OCI-LY7 (cell line): Measurements from ENCODE around the gene CCDC88B. TPM values are rescaled to one million over a fixed set of nuclear protein-coding genes. Genes with fewer than 3 reads are reported as not detected.

Source experiments
- BruUV-seq: library from RNA; stranded (reverse); fragments of 400-500 nt; replicated peaks from 2 replicates; lab custom pipeline; 2021; lab: Mats Ljungman, UMichigan
- CTCF ChIA-PET: fragments of 300-600 bp; sonication (Branson Sonifier 250); formaldehyde crosslinking; loops from one replicate; lab custom pipeline; 2022; ENCODE audit warnings: antibody characterized with exemption; ENCODE audit not compliant: unreplicated experiment; lab: Charles Lee
- POLR2A ChIA-PET: fragments of 300-600 bp; sonication (Branson Sonifier 250); formaldehyde crosslinking; loops from one replicate; lab custom pipeline; 2022; ENCODE audit warnings: antibody characterized with exemption; lab: Charles Lee
- DNase-seq: peaks from one replicate; pipeline ENCODE4 v3.0.0-alpha.2; 2015; ENCODE audit warnings: low spot score
- H2AFZ ChIP-seq: fragments of 200-600 bp; sonication (generic), shearing (Covaris generic); 2 replicates; pipeline ENCODE4 v1.6.1; 2014; ENCODE audit warnings: mild to moderate bottlenecking, antibody characterized with exemption, low read length, moderate library complexity
- H3K27ac ChIP-seq: fragments of 200-600 bp; sonication (generic); 2 replicates; pipeline ENCODE4 v1.5.1; 2014; ENCODE audit warnings: mixed run types, low read depth, mild to moderate bottlenecking, moderate library complexity, low read length, inconsistent platforms; ENCODE audit not compliant: poor library complexity, severe bottlenecking
- H3K36me3 ChIP-seq: fragments of 200-600 bp; sonication (generic); 2 replicates; pipeline ENCODE4 v1.6.1; 2014; ENCODE audit warnings: mild to moderate bottlenecking, antibody characterized with exemption, low read length, moderate library complexity, mixed read lengths; ENCODE audit not compliant: insufficient read depth
- H3K4me1 ChIP-seq: fragments of 200-600 bp; sonication (generic); 2 replicates; pipeline ENCODE4 v1.5.1; 2014; ENCODE audit warnings: mild to moderate bottlenecking, low read length; ENCODE audit not compliant: insufficient read depth, poor library complexity, severe bottlenecking
- H3K4me2 ChIP-seq: fragments of 200-600 bp; sonication (generic); 2 replicates; pipeline ENCODE4 v1.6.1; 2014; ENCODE audit warnings: mild to moderate bottlenecking, low read length
- H3K4me3 ChIP-seq: fragments of 200-600 bp; sonication (generic); 2 replicates; pipeline ENCODE4 v1.5.1; 2014; ENCODE audit warnings: mild to moderate bottlenecking, low read depth, low read length; ENCODE audit not compliant: poor library complexity, severe bottlenecking
- H3K79me2 ChIP-seq: fragments of 200-600 bp; sonication (generic); 2 replicates; pipeline ENCODE4 v1.6.1; 2016; ENCODE audit warnings: low read depth, mild to moderate bottlenecking, low read length, moderate library complexity, mixed read lengths; ENCODE audit not compliant: insufficient read depth
- H3K9me2 ChIP-seq: fragments of 200-600 bp; sonication (generic); 2 replicates; pipeline ENCODE4 v1.6.1; 2016; ENCODE audit warnings: mild to moderate bottlenecking, low read length, mixed read lengths; ENCODE audit not compliant: insufficient read depth
- H3K9me3 ChIP-seq: fragments of 200-600 bp; sonication (generic); 2 replicates; pipeline ENCODE4 v1.6.1; 2014; ENCODE audit warnings: mild to moderate bottlenecking, mixed run types, low read length, mixed read lengths
- H4K20me1 ChIP-seq: fragments of 200-600 bp; sonication (generic); 2 replicates; pipeline ENCODE4 v1.6.1; 2014; ENCODE audit warnings: mild to moderate bottlenecking, antibody characterized with exemption, low read length, moderate library complexity, mixed read lengths; ENCODE audit not compliant: insufficient read depth
- EZH2phosphoT487 ChIP-seq: fragments of 200-600 bp; sonication (generic); IDR thresholded peaks from 2 replicates; pipeline ENCODE4 v1.6.1; 2018; ENCODE audit warnings: low read depth, borderline replicate concordance, mild to moderate bottlenecking, mixed run types, antibody characterized with exemption, low read length, moderate library complexity, mixed read lengths
- intact Hi-C: fragments of 100-400 bp; cut with micrococcal nuclease; formaldehyde crosslinking; loops from one replicate; pipeline ENCODE4 v1.10.0; 2022; ENCODE audit not compliant: unreplicated experiment
- total RNA-seq, 2 experiments: library from RNA; depleted of rRNA in 1 of 2; stranded (reverse); fragments of >200 nt in 1 of 2; shearing (Covaris generic) in 1 of 2; gene quantifications; 2 replicates each; pipeline ENCODE4 v1.2.3, GENCODE V29; 2014 to 2022
- TF ChIP-seq, protein P1 (sequence below): fragments of 200-600 bp; sonication (generic); conservative IDR thresholded peaks from 2 replicates; pipeline ENCODE4 v1.5.1; 2014; ENCODE audit warnings: mild to moderate bottlenecking, antibody characterized with exemption, low read length, moderate library complexity, mixed read lengths

CCDC88B gene
- total RNA-seq, 2 experiments from 2014 or later, result 40.7 to 67.2 TPM

DNA sequence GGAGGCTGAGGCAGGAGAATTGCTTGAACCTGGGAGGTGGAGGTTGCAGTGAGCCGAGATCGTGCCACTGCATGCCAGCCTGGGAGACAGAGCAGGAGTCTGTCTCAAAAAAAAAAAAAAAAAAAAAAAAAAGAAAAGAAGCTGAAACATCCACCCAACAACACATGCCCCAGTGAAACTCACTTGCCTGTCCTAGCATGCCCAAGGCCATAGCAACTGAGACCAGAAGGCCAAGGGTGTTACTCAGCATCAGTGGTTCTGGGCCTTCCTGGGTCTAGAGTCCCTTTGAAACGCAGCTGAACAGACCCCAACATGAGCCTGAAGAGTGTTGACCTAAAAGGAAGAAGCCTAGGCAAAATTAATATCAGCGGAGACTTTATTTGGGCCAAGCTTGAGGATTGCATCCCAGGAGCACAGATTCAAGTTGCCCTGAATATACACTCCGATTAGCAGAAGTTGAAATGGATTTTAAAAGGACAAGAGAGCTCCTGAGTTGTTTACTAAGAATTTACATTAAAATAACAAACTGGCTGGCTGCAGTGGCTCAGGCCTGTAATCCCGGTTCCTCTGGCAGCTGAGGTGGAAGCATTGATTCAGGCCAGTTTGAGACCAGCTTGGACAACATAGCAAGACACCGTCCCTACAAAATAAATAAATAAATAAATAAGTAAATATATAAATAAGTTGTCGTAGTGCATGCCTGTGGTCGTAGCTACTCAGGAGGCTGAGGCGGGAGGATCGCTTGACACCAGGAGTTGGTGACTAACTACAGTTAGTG is 15.1 kb upstream of the CCDC88B start:
- Histone ChIP-seq H3K36me3 (peaks cover 31% of the 10 kb centered on the region; the same call in 1 of the 2 replicates), H3K4me2 (no peak overlapping the region), H2AFZ (no peak overlapping the region), H3K27ac (no peak overlapping the region), H3K9me2 (no peaks in the 10 kb centered on the region), H3K9me3 (no peaks in the 10 kb centered on the region), H3K79me2 (peaks cover under 1% of the 10 kb centered on the region; the same call in 1 of the 2 replicates), H4K20me1 (no peaks in the 10 kb centered on the region), H3K4me1 (peaks cover under 1% of the 10 kb centered on the region), H3K4me3 (no peak overlapping the region)
- BruUV-seq, result no TSS peak
- DNase-seq, result no peak
- POLR2A ChIA-PET, result interaction anchor here (1.3 kb wide), 1 partner anchor 14 kb away, joined by 3 read pairs; no protein-coding TSS in a partner anchor
- CTCF ChIA-PET, result no interaction called here
- TF ChIP-seq EZH2phosphoT487, result no peak
- TF ChIP-seq, protein P1, sequence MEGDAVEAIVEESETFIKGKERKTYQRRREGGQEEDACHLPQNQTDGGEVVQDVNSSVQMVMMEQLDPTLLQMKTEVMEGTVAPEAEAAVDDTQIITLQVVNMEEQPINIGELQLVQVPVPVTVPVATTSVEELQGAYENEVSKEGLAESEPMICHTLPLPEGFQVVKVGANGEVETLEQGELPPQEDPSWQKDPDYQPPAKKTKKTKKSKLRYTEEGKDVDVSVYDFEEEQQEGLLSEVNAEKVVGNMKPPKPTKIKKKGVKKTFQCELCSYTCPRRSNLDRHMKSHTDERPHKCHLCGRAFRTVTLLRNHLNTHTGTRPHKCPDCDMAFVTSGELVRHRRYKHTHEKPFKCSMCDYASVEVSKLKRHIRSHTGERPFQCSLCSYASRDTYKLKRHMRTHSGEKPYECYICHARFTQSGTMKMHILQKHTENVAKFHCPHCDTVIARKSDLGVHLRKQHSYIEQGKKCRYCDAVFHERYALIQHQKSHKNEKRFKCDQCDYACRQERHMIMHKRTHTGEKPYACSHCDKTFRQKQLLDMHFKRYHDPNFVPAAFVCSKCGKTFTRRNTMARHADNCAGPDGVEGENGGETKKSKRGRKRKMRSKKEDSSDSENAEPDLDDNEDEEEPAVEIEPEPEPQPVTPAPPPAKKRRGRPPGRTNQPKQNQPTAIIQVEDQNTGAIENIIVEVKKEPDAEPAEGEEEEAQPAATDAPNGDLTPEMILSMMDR, result no peak
- intact Hi-C loops, result no loop called here

DNA sequence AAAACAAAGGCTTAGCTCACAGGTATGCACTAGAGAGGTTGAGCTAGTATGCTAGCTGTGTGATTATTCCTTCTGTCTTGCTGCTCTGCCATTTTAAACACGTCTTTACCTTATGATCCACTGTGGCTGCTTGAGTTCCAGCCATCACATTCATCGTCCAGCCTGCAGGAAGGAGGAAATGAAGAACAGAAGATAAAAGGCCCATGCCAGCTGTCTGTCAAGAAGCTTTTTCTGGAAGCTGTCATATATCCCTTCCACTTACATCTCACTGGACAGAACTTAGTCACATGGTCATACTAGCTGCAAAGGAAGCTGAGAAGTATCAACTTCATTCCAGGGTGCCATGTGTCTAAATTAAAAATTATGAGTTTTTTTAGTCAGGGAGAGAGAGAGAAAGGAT is 12.6 kb upstream of the CCDC88B start:
- Histone ChIP-seq H4K20me1 (no peaks in the 10 kb centered on the region), H3K79me2 (no peaks in the 10 kb centered on the region), H3K9me3 (no peaks in the 10 kb centered on the region), H2AFZ (no peak overlapping the region), H3K4me1 (peaks cover 9% of the 10 kb centered on the region), H3K4me2 (no peak overlapping the region), H3K4me3 (no peak overlapping the region), H3K9me2 (no peaks in the 10 kb centered on the region), H3K27ac (no peak overlapping the region), H3K36me3 (peaks cover 9% of the 10 kb centered on the region; the same call in 1 of the 2 replicates)
- TF ChIP-seq EZH2phosphoT487, result no peak
- TF ChIP-seq, protein P1, result no peak
- ChIA-PET POLR2A (no interaction called here), CTCF (interaction anchor here (0.5 kb wide), 1 partner anchor 589 kb away, joined by 3 read pairs; no protein-coding TSS in a partner anchor)
- no TSS peak for BruUV-seq
- no peak for DNase-seq
- intact Hi-C loops, result no loop called here

DNA sequence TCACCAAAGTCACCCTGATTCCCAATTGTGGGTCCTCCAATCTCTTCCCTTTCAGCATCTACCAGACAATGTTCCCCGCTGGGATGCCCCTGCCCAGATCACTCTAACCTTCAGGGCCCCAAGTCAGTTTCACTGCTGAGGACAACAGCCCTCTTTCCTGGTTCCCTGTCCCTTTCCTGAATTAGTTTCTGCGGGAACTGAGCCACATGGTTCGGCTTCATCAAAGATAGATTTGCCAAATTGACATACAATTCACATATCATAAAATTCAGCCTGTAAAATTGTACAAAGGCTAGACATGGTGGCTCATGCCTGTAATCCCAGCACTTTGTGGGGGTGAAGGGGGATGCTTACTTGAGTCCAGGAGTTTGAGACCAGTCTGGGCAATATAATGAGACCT is 12.0 kb upstream of the CCDC88B start:
- Histone ChIP-seq H3K4me2 (no peak overlapping the region), H3K9me2 (no peaks in the 10 kb centered on the region), H3K27ac (no peak overlapping the region), H3K9me3 (no peaks in the 10 kb centered on the region), H3K4me1 (peaks cover 10% of the 10 kb centered on the region), H3K79me2 (no peaks in the 10 kb centered on the region), H4K20me1 (no peaks in the 10 kb centered on the region), H3K36me3 (peaks cover 3% of the 10 kb centered on the region; the same call in 1 of the 2 replicates), H2AFZ (no peak overlapping the region), H3K4me3 (no peak overlapping the region)
- intact Hi-C loops, result no loop called here
- no peak for DNase-seq
- no TSS peak for BruUV-seq
- ChIA-PET CTCF (no interaction called here), POLR2A (no interaction called here)
- TF ChIP-seq, protein P1, result no peak
- no peak for TF ChIP-seq EZH2phosphoT487
